ENCODE measurements around the gene HBE1.

GRCh38 chr11:5293028-5293427 is 23.3 kb upstream of the HBE1 start:
- TF ChIP-seq POLR2A (IDR thresholded peaks at IDR 0.05) (no peak), POLR2AphosphoS5 (IDR thresholded peaks at IDR 0.05) (no peak)

All from sigmoid colon (tissue), 4 donors.